Measurements from ENCODE around the gene BMPR1B.

DNA sequence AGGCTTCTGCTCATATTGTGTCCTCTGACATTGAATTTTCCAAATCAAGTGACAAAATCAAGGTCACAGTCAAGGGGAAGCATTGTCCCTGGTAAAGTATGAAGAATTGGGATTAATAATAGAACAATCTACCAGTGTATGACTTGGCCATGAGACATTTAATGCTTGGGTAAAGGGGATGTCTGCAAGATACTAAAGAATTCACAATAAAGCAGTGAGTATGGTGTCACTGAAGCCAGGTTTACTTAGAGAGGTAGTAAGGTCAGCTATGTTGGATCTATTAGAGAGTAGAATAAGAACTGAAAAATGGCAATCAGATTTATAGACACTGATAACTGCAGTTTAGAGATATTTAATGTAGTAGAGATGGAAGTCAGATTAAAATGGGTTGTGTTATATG lies 349.2 kb downstream of the BMPR1B start:
- TF ChIP-seq POLR2A (IDR thresholded peaks at IDR 0.05; ENCODE audit: low read depth, low read length) (no peak), TAF1 (IDR thresholded peaks at IDR 0.05; ENCODE audit: borderline replicate concordance, low read depth, low read length) (no peak)

Data from GM12892 (cell line).